A673 (cell line): Measurements from ENCODE around the gene ABCF1. TPM values are rescaled to one million over a fixed set of nuclear protein-coding genes. Genes with fewer than 3 reads are reported as not detected.
A peak's percentile ranks its signal among the peaks of the same experiment; 100 is the strongest.

Source experiments
- BruUV-seq: library from RNA; stranded (reverse); fragments of 400-500 nt; replicated peaks from 2 replicates; lab custom pipeline; 2021; lab: Mats Ljungman, UMichigan
- CTCF ChIA-PET: fragments of 300-600 bp; sonication (Branson Sonifier 250); formaldehyde crosslinking; loops from one replicate; lab custom pipeline; 2022; ENCODE audit warnings: antibody characterized with exemption; lab: Charles Lee
- POLR2A ChIA-PET: fragments of 300-600 bp; sonication (Branson Sonifier 250); formaldehyde crosslinking; loops from one replicate; lab custom pipeline; 2022; ENCODE audit warnings: antibody characterized with exemption; ENCODE audit not compliant: low non-redundant PET; lab: Charles Lee
- DNase-seq: peaks from one replicate; pipeline ENCODE4 v3.0.0-alpha.2; 2015; ENCODE audit warnings: low spot score
- H3K27ac ChIP-seq: fragments of 200-600 bp; sonication (generic); 2 replicates; pipeline ENCODE4 v1.5.1; 2016; ENCODE audit warnings: mixed run types, low read depth, mild to moderate bottlenecking, mixed read lengths, antibody characterized with exemption, low read length; ENCODE audit not compliant: poor library complexity, severe bottlenecking
- H3K27me3 ChIP-seq: fragments of 200-600 bp; sonication (generic); replicated peaks from 2 replicates; pipeline ENCODE4 v1.6.1; 2017; ENCODE audit warnings: mixed run types, low read depth, mild to moderate bottlenecking, mixed read lengths, antibody characterized with exemption, low read length; ENCODE audit not compliant: insufficient read depth, poor library complexity
- H3K36me3 ChIP-seq: fragments of 200-600 bp; sonication (generic); 2 replicates; pipeline ENCODE4 v1.6.1; 2016; ENCODE audit warnings: mixed run types, mild to moderate bottlenecking, mixed read lengths, antibody characterized with exemption, low read length; ENCODE audit not compliant: insufficient read depth, poor library complexity, severe bottlenecking
- H3K4me1 ChIP-seq: fragments of 200-600 bp; sonication (generic); 2 replicates; pipeline ENCODE4 v1.6.1; 2017; ENCODE audit warnings: mixed run types, mild to moderate bottlenecking, mixed read lengths, antibody characterized with exemption, low read length; ENCODE audit not compliant: insufficient read depth, poor library complexity, severe bottlenecking
- H3K4me3 ChIP-seq: fragments of 200-600 bp; sonication (generic); 2 replicates; pipeline ENCODE4 v1.5.1; 2016; ENCODE audit warnings: low read depth, mixed run types, mild to moderate bottlenecking, mixed read lengths, low read length; ENCODE audit not compliant: poor library complexity, severe bottlenecking
- H3K9me3 ChIP-seq: fragments of 200-600 bp; sonication (generic); 2 replicates; pipeline ENCODE4 v1.6.1; 2016; ENCODE audit warnings: mixed run types, low read depth, mild to moderate bottlenecking, mixed read lengths, antibody characterized with exemption, low read length; ENCODE audit not compliant: poor library complexity, severe bottlenecking
- CTCF ChIP-seq: fragments of 300-800, 200-600 bp; sonication (generic); conservative IDR thresholded peaks from 2 replicates; pipeline ENCODE4 v1.5.1; 2017; ENCODE audit warnings: low read depth, mild to moderate bottlenecking, antibody characterized with exemption, low read length, moderate library complexity, mixed read lengths
- EZH2 ChIP-seq: fragments of 200-600 bp; sonication (generic); IDR thresholded peaks from 2 replicates; pipeline ENCODE4 v1.6.1; 2017; ENCODE audit warnings: borderline replicate concordance, low read depth, mild to moderate bottlenecking, mixed read lengths, antibody characterized with exemption, low read length; ENCODE audit not compliant: poor library complexity, severe bottlenecking
- intact Hi-C: fragments of 100-400 bp; cut with micrococcal nuclease; formaldehyde crosslinking; loops from one replicate; pipeline ENCODE4 v1.10.0; 2022; ENCODE audit not compliant: unreplicated experiment
- total RNA-seq: library from RNA; stranded (reverse); gene quantifications from 2 replicates; pipeline ENCODE4 v1.2.3, GENCODE V29; 2021

Gene ABCF1
- total RNA-seq, 1 experiment from 2014 or later: 119 TPM

- Histone ChIP-seq H3K36me3 (peaks cover 42% of the 10 kb centered on the region), H3K4me1 (peaks cover 32% of the 10 kb centered on the region), H3K27ac (peak overlapping the region; percentile 99), H3K4me3 (peak overlapping the region; percentile 81), H3K9me3 (no peaks in the 10 kb centered on the region), H3K27me3 (no peaks in the 10 kb centered on the region)
- BruUV-seq: no TSS peak
- POLR2A ChIA-PET: interaction anchor here (0.7 to 1.3 kb wide), 2 partner anchors 101 to 269 kb away, joined by 3 to 4 read pairs; partner anchors contain the start of gene MDC1
- DNase-seq: peak; percentile 53
- TF ChIP-seq CTCF (no peak), EZH2 (no peak)
- intact Hi-C loops: no loop called here
- CTCF ChIA-PET: no interaction called here
Measured at GRCh38 chr6:30615958-30616810, 44.9 kb downstream of the ABCF1 start.

- TF ChIP-seq CTCF (no peak), EZH2 (no peak)
- intact Hi-C loops: loop anchor here (1.0 kb wide), 1 partner anchor 100 kb away; the partner anchor contains the start of gene MDC1
- BruUV-seq: TSS peak; percentile 70
- DNase-seq: peak; percentile 100
- Histone ChIP-seq H3K27ac (peak within 1 kb of the TSS; percentile 99), H3K9me3 (no peaks in the 10 kb centered on the region), H3K27me3 (no peaks in the 10 kb centered on the region), H3K4me1 (peaks cover 31% of the 10 kb centered on the region), H3K36me3 (peaks cover 49% of the 10 kb centered on the region), H3K4me3 (peak within 1 kb of the TSS; percentile 81)
- ChIA-PET CTCF (no interaction called here), POLR2A (interaction anchor here (0.6 to 1.1 kb wide), 2 partner anchors 104 to 165 kb away, joined by 3 to 5 read pairs; no protein-coding TSS in a partner anchor)
Measured at GRCh38 chr6:30616811-30617564, 45.7 kb downstream of the ABCF1 start, which contains the start of gene PPP1R10. Gene PPP1R10 (minus strand): TSS chr6:30617243. CDS start chr6:30609944, 7,299 bp downstream.

GRCh38 chr6:30617565-30618269 lies 46.5 kb downstream of the ABCF1 start, which contains the start of gene MRPS18B:
Gene MRPS18B (plus strand): TSS chr6:30617840. CDS start chr6:30617866, 26 bp downstream.
- Histone ChIP-seq H3K4me3 (peak within 1 kb of the TSS; percentile 81), H3K4me1 (peaks cover 24% of the 10 kb centered on the region), H3K27me3 (no peaks in the 10 kb centered on the region), H3K27ac (peak within 1 kb of the TSS; percentile 99), H3K9me3 (no peaks in the 10 kb centered on the region), H3K36me3 (peaks cover 56% of the 10 kb centered on the region)
- POLR2A ChIA-PET: interaction anchor here (0.6 to 1.1 kb wide), 2 partner anchors 103 to 165 kb away, joined by 3 to 5 read pairs; no protein-coding TSS in a partner anchor
- intact Hi-C loops: loop anchor here (1.0 kb wide), 1 partner anchor 100 kb away; the partner anchor contains the start of gene MDC1
- peak; percentile 98 for DNase-seq
- BruUV-seq: TSS peak; percentile 74
- TF ChIP-seq EZH2 (no peak), CTCF (no peak)
- CTCF ChIA-PET: no interaction called here
